OCI-LY3 (cell line): ENCODE results near the gene PTPRN2.

ENCODE experiments used
- EZH2phosphoT487 ChIP-seq: fragments of 200-600 bp; shearing (Covaris generic); IDR thresholded peaks from 2 replicates; pipeline ENCODE4 v1.6.1; 2018; ENCODE audit warnings: antibody characterized with exemption, mixed run types, low read depth
- TF ChIP-seq, protein P1 (sequence below): fragments of 200-600, 300-600 bp; sonication (generic); IDR thresholded peaks from 2 replicates; pipeline ENCODE4 v1.5.1; 2014; ENCODE audit warnings: antibody characterized with exemption, low read length, low read depth

DNA sequence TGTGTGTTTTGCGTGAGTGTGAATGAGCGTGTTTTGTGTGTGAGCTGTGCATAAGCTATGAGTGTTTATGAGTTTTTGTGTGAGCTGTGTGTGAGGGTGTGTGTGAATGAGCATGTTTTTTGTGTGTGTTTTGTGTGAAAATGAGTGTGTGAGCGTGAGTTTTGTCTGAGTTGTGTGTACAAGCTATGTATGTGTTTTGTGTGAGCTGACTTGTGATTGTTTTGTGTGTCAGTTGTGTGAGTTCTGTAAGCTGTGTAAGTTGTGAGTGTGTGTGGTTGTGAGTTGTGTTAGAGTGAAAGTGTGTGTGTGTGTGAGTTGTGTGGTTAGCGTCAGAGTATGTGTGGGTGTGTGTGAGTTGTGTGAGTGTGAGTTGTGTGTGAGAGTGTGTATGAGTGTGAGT, 343.2 kb downstream of the PTPRN2 start:
- TF ChIP-seq, protein P1, sequence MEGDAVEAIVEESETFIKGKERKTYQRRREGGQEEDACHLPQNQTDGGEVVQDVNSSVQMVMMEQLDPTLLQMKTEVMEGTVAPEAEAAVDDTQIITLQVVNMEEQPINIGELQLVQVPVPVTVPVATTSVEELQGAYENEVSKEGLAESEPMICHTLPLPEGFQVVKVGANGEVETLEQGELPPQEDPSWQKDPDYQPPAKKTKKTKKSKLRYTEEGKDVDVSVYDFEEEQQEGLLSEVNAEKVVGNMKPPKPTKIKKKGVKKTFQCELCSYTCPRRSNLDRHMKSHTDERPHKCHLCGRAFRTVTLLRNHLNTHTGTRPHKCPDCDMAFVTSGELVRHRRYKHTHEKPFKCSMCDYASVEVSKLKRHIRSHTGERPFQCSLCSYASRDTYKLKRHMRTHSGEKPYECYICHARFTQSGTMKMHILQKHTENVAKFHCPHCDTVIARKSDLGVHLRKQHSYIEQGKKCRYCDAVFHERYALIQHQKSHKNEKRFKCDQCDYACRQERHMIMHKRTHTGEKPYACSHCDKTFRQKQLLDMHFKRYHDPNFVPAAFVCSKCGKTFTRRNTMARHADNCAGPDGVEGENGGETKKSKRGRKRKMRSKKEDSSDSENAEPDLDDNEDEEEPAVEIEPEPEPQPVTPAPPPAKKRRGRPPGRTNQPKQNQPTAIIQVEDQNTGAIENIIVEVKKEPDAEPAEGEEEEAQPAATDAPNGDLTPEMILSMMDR, result no peak
- no peak for TF ChIP-seq EZH2phosphoT487
